Upper lobe of right lung (tissue), 1 donor: ENCODE measurements around the gene BRMS1L. TPM values are rescaled to one million over a fixed set of nuclear protein-coding genes. Genes with fewer than 3 reads are reported as not detected.

ENCODE experiments used
- ATAC-seq: fragments of 200-7000 bp; cut with Tn5 transposase; one replicate; pipeline ENCODE4 v1.9.1; 2020; ENCODE audit warnings: mild to moderate bottlenecking, moderate library complexity
- DNase-seq: peaks from one replicate; pipeline ENCODE4 v3.0.0-alpha.2; 2020
- H3K27ac ChIP-seq: fragments of 200-600 bp; one replicate; pipeline ENCODE4 v1.8.0; 2022
- H3K27me3 ChIP-seq: fragments of 200-600 bp; one replicate; pipeline ENCODE4 v1.8.0; 2022; ENCODE audit warnings: mild to moderate bottlenecking
- H3K36me3 ChIP-seq: fragments of 200-600 bp; one replicate; pipeline ENCODE4 v1.8.0; 2022
- H3K4me1 ChIP-seq: fragments of 200-600 bp; one replicate; pipeline ENCODE4 v1.8.0; 2022
- H3K4me3 ChIP-seq: fragments of 200-600 bp; one replicate; pipeline ENCODE4 v1.8.0; 2022; ENCODE audit warnings: mild to moderate bottlenecking
- H3K9me3 ChIP-seq: fragments of 200-600 bp; one replicate; pipeline ENCODE4 v1.8.0; 2022
- intact Hi-C: fragments of 100-400 bp; cut with DNase I; formaldehyde crosslinking; loops from one replicate; pipeline ENCODE4 v1.11.0; 2022
- total RNA-seq: library from RNA; stranded (reverse); fragmentation: NEBNext Ultra II Directional; extraction: Animal tissue kit (Norgen Biotek cat#: 25700); gene quantifications from one replicate; pipeline ENCODE4 v1.2.1, GENCODE V29; 2021
- TF ChIP-seq, protein P1 (sequence below): fragments of 200-600 bp; IDR thresholded peaks from one replicate; pipeline ENCODE4 v1.8.0; 2022; ENCODE audit warnings: antibody characterized with exemption
- donor health status: DM: no; HTN: yes; CAD: no; lungs with severe emphysema.

The BRMS1L gene
- total RNA-seq, 1 donor from 2014 or later: 7.0 TPM

DNA sequence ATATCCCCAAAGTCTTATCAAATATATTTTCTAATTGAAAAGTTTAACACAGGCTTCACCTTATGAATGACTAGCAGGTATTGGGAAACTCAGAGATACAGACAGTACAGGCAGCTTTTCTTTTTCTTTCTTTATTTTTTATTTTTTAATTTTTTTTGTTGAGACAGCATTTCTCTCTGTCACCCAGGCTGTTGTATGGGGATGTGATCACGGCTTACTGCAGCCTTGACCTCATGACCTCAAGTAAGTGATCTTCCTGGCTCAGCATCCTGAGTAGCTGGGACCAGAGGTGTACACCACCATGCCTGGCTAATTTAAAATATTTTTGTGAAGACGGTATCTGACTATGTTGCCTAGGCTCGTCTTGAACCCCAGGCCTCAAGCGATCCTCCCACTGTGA, 85.0 kb downstream of the BRMS1L start:
- TF ChIP-seq, protein P1, sequence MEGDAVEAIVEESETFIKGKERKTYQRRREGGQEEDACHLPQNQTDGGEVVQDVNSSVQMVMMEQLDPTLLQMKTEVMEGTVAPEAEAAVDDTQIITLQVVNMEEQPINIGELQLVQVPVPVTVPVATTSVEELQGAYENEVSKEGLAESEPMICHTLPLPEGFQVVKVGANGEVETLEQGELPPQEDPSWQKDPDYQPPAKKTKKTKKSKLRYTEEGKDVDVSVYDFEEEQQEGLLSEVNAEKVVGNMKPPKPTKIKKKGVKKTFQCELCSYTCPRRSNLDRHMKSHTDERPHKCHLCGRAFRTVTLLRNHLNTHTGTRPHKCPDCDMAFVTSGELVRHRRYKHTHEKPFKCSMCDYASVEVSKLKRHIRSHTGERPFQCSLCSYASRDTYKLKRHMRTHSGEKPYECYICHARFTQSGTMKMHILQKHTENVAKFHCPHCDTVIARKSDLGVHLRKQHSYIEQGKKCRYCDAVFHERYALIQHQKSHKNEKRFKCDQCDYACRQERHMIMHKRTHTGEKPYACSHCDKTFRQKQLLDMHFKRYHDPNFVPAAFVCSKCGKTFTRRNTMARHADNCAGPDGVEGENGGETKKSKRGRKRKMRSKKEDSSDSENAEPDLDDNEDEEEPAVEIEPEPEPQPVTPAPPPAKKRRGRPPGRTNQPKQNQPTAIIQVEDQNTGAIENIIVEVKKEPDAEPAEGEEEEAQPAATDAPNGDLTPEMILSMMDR: no peak
- no peaks in the 10 kb centered on the region for H3K27me3 ChIP-seq

DNA sequence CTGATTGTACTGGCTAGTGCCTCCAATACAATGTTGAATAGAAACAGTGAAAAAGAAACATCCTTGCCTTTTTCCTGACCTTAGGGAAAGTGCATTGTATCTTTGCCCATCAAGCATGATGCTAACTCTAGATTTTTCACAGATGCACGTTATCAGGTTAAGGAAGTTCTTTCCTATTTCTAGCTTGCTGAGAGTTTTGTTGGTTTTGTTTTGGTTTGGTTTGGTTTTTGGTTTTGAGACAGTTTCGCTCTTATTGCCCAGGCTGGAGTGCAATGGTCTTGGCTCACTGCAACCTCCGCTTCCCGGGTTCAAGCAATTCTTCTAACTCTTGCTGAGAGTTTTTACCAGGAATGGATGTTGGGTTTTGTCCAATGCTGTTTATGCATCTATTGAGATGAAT, 89.0 kb downstream of the BRMS1L start:
- Histone ChIP-seq H3K4me3 (no peak overlapping the region), H3K36me3 (no peaks in the 10 kb centered on the region), H3K27me3 (no peaks in the 10 kb centered on the region), H3K27ac (no peak overlapping the region), H3K4me1 (no peaks in the 10 kb centered on the region), H3K9me3 (no peaks in the 10 kb centered on the region)
- intact Hi-C loops: no loop called here
- DNase-seq (no peak), ATAC-seq (no peak)
- TF ChIP-seq, protein P1: no peak

More for the DNA sequence above, 85.0 kb downstream of the BRMS1L start:
- ATAC-seq (no peak), DNase-seq (no peak)
- no peaks in the 10 kb centered on the region for H3K4me1 ChIP-seq
- no peaks in the 10 kb centered on the region for H3K9me3 ChIP-seq
- intact Hi-C loops: no loop called here
- H3K36me3 ChIP-seq: no peaks in the 10 kb centered on the region
- H3K27ac ChIP-seq: no peak overlapping the region
- H3K4me3 ChIP-seq: no peak overlapping the region

DNA sequence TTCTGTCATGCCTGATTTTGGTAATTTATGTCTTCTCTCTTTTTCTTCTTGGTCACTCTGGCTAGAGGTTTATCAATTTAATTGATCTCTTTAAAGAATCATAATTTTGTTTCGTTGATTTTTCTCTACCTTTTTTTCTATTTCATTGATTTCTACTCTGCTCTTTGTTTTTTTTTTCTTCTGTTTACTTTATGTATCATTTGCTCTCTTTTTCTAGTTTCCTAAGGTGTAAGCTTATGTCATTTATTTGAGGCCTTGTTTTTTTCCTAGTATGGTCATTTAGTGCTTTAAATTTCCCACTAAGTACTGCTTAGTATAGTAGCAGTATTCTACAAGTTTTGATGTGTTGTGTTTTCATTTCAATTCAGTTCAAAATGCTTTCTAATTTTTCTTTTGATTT, 89.6 kb downstream of the BRMS1L start:
- no peak for ATAC-seq
- no peak for DNase-seq

More for the DNA sequence above, 89.6 kb downstream of the BRMS1L start:
- Histone ChIP-seq H3K4me1 (no peaks in the 10 kb centered on the region), H3K27me3 (no peaks in the 10 kb centered on the region), H3K36me3 (no peaks in the 10 kb centered on the region), H3K27ac (no peak overlapping the region), H3K4me3 (no peak overlapping the region), H3K9me3 (no peaks in the 10 kb centered on the region)
- intact Hi-C loops: no loop called here
- TF ChIP-seq, protein P1: no peak

Other genes with a start within 250 kb of the BRMS1L start
- 58.9 TPM for gene RALGAPA1, start 17.0 kb upstream of the BRMS1L start, total RNA-seq